NK-92 (cell line): Measurements from ENCODE around the gene GALC.

Experiments used
- DNase-seq: peaks from one replicate; lab custom pipeline; 2025; ENCODE audit not compliant: unreplicated experiment; lab: John Stamatoyannopoulos, UW

Gene GALC

GRCh38 chr14:87888136-87888999 is 104.6 kb downstream of the GALC start:
- DNase-seq, result no peak

DNA sequence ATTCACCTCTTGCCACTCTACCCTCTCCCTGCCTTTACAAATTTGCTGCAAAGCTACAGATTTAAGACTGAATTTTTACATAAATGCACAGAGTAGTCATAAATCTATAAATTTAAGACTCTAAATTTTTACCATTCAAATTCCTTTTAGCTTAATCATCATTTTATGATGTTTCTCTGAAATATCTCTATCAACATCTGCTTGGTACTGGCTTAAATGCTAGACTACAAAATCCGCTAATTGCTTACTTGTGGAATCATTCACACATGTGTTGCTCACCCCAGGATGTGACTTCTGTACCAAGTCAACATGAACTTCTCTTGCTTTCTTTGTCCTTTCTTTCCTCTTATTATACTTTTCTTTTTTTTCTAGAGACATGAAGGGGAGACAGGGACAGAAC is 109.2 kb downstream of the GALC start:
- DNase-seq, result no peak
